Thyroid gland (tissue), 4 donors: Measurements from ENCODE around the gene TMEM161A. TPM values are rescaled to one million over a fixed set of nuclear protein-coding genes. Genes with fewer than 3 reads are reported as not detected.
"Not testable (repeated sequence)": the region's sequence is repeated elsewhere in the genome, so short reads cannot be mapped to it uniquely, and the experiment has no call there.

Experiments
- DNase-seq, 2 donors: peaks; one replicate each; pipeline ENCODE4 v3.0.0-alpha.2; 2019
- H3K27ac ChIP-seq, 3 donors: fragments of 200-600 bp; sonication (generic); 1 replicate in 2 of 3; 2 replicates in 1 of 3; pipeline ENCODE4 v1.5.1; 2016 to 2019; ENCODE audit warnings: mild to moderate bottlenecking in 1 of 3, moderate library complexity in 1 of 3
- H3K27me3 ChIP-seq: fragments of 200-600 bp; sonication (generic); one replicate; pipeline ENCODE4 v1.5.1; 2019
- H3K36me3 ChIP-seq, 2 donors: fragments of 200-600 bp; sonication (generic); one replicate each; pipeline ENCODE4 v1.5.1; 2016 to 2019
- H3K4me1 ChIP-seq, 2 donors: fragments of 200-600 bp; sonication (generic); one replicate each; pipeline ENCODE4 v1.5.1; 2017 to 2019
- H3K4me3 ChIP-seq, 3 donors: fragments of 200-600 bp; sonication (generic); replicated peaks in 1 of 3; 1 replicate in 2 of 3; 2 replicates in 1 of 3; pipeline ENCODE4 v1.5.1; 2016; ENCODE audit warnings: mild to moderate bottlenecking in 1 of 3
- H3K9me3 ChIP-seq: fragments of 200-600 bp; sonication (generic); one replicate; pipeline ENCODE4 v1.5.1; 2017
- POLR2A ChIP-seq, 2 donors: fragments of 450-650 bp; IDR thresholded peaks; one replicate each; pipeline ENCODE4 v1.6.1; 2017; ENCODE audit warnings: antibody characterized with exemption in 2 of 2, mild to moderate bottlenecking in 2 of 2, moderate library complexity in 1 of 2
- WGBS, 2 donors: methylation state at CpG; one replicate each; pipeline ENCODE4 v1.1.5; 2017; 5-methylcytosine and 5-hydroxymethylcytosine counted together
- intact Hi-C: fragments of 100-400 bp; cut with DNase I; formaldehyde crosslinking; loops from one replicate; pipeline ENCODE4 v1.15.1; 2023
- total RNA-seq, 4 donors: library from RNA; depleted of rRNA; stranded (reverse); fragments of >200 nt; gene quantifications; one replicate each; pipeline ENCODE4 v1.2.3, GENCODE V29; 2016
- TF ChIP-seq, protein P1 (sequence below), 6 experiments: fragments of 200-600 bp in 3 of 6; fragments of 450-650 bp in 3 of 6; sonication (generic) in 3 of 6; IDR thresholded peaks; one replicate each; pipeline ENCODE4 v1.5.1; 2016 to 2019; ENCODE audit warnings: antibody characterized with exemption in 6 of 6, mild to moderate bottlenecking in 2 of 6, inconsistent platforms in 1 of 6, moderate library complexity in 1 of 6

Gene TMEM161A
- total RNA-seq, 4 donors from 2014 or later = 29.6 to 37.8 (median 33.1) TPM

DNA sequence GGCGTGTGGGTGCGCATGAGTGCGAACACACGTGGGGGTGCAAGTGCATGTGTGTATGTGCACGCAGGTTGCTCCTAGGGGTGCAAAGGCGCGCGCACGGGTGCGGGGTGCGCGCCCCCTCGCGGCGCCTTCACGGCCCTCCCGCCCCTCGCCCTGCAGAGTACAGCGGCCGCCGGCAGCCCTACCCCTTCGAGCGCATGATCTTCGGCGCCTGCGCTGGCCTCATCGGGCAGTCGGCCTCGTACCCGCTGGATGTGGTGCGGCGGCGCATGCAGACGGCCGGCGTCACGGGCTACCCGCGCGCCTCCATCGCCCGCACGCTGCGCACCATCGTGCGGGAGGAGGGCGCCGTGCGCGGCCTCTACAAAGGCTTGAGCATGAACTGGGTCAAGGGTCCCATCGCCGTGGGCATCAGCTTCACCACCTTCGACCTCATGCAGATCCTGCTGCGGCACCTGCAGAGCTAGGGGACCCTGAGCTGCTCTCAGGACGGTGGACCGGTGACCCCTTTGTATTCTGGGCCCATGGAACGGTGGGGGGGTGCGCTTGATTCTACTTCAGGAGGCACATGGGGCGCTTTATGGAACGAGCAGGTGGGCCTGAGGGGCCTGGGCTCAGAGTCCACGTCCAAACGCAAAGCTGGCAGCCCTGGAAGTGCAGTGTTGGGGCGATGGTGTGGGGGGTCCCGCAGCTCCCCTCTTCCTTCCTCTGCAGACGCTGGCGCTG is 27.7 kb downstream of the TMEM161A start:
- no peak overlapping the region for H3K4me3 ChIP-seq

DNA sequence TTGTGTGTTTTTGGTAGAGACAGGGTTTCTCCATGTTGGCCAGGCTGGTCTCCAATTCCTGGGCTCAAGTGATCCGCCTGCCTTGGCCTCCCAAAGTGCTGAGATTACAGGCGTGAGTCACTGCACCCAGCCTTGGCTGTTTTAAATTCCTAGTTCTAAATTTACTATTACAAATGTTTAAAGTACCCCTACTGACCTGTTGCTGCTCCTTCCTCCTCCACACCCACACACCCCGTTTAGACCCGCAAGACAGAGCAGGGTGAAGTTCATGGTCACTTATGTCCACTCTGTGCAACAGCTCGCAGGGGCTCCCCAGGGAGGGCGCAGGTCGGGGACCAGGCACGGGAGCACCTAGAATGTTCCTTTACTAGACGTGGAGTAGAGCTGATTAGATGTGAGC is 28.7 kb downstream of the TMEM161A start:
- no peak overlapping the region for H3K4me3 ChIP-seq
- DNase-seq = no peak
- TF ChIP-seq POLR2A (IDR thresholded peaks at IDR 0.05) = no peak
- TF ChIP-seq, protein P1, sequence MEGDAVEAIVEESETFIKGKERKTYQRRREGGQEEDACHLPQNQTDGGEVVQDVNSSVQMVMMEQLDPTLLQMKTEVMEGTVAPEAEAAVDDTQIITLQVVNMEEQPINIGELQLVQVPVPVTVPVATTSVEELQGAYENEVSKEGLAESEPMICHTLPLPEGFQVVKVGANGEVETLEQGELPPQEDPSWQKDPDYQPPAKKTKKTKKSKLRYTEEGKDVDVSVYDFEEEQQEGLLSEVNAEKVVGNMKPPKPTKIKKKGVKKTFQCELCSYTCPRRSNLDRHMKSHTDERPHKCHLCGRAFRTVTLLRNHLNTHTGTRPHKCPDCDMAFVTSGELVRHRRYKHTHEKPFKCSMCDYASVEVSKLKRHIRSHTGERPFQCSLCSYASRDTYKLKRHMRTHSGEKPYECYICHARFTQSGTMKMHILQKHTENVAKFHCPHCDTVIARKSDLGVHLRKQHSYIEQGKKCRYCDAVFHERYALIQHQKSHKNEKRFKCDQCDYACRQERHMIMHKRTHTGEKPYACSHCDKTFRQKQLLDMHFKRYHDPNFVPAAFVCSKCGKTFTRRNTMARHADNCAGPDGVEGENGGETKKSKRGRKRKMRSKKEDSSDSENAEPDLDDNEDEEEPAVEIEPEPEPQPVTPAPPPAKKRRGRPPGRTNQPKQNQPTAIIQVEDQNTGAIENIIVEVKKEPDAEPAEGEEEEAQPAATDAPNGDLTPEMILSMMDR (IDR thresholded peaks at IDR 0.05) = no peak
- no peaks in the 10 kb centered on the region for H3K36me3 ChIP-seq
- peaks cover 32 to 53% of the 10 kb centered on the region in 2 donors for H3K4me1 ChIP-seq
- 82 to 87% methylated on average over 9 of the region's 9 CpGs for WGBS, 2 donors
- intact Hi-C loops = loop anchor here (5.0 kb wide), 1 partner anchor 52 kb away; no protein-coding TSS in a partner anchor
- H3K27ac ChIP-seq = no peak overlapping the region
- no peaks in the 10 kb centered on the region for H3K27me3 ChIP-seq
- H3K9me3 ChIP-seq = no peaks in the 10 kb centered on the region

More for the DNA sequence above, 27.7 kb downstream of the TMEM161A start:
- H3K9me3 ChIP-seq = no peaks in the 10 kb centered on the region
- no peak overlapping the region for H3K27ac ChIP-seq
- 67 to 70% methylated on average over 27 to 54 of the region's 66 CpGs for whole genome bisulfite sequencing, 2 donors
- TF ChIP-seq, protein P1 (IDR thresholded peaks at IDR 0.05) = no peak
- no peak for TF ChIP-seq POLR2A (IDR thresholded peaks at IDR 0.05)
- H3K27me3 ChIP-seq = no peaks in the 10 kb centered on the region
- peaks cover 25 to 44% of the 10 kb centered on the region in 2 donors for H3K4me1 ChIP-seq
- no peaks in the 10 kb centered on the region for H3K36me3 ChIP-seq
- intact Hi-C loops = no loop called here
- no peak for DNase-seq

DNA sequence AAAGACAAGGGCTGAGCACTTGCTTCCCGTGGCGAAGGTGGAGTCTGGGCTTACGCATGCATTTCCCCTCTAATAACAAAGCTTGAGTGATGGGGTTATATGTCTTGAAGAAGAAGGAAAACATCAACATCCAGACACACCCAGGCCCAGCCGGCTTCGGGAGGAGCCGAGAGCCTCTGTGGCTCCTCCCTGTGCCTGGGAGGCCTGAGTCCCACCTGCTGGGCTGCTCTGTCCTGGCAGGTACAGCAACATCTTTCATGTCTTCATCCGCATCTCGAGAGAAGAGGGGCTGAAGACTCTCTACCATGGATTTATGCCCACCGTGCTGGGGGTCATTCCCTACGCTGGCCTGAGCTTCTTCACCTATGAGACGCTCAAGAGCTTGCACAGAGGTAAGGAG is 30.6 kb downstream of the TMEM161A start:
- Histone ChIP-seq H3K4me3 (no peak overlapping the region), H3K36me3 (no peaks in the 10 kb centered on the region), H3K27me3 (no peaks in the 10 kb centered on the region), H3K27ac (peak overlapping the region in 1 of 3 donors; percentile 97), H3K9me3 (no peaks in the 10 kb centered on the region), H3K4me1 (peaks cover 47 to 63% of the 10 kb centered on the region in 2 donors)
- TF ChIP-seq, protein P1 (IDR thresholded peaks at IDR 0.05) = no peak
- no peak for TF ChIP-seq POLR2A (IDR thresholded peaks at IDR 0.05)
- intact Hi-C loops = loop anchor here (5.0 kb wide), 1 partner anchor 50 kb away; no protein-coding TSS in a partner anchor
- DNase-seq = no peak
- WGBS, 2 donors = 80 to 82% methylated on average over 11 of the region's 11 CpGs

DNA sequence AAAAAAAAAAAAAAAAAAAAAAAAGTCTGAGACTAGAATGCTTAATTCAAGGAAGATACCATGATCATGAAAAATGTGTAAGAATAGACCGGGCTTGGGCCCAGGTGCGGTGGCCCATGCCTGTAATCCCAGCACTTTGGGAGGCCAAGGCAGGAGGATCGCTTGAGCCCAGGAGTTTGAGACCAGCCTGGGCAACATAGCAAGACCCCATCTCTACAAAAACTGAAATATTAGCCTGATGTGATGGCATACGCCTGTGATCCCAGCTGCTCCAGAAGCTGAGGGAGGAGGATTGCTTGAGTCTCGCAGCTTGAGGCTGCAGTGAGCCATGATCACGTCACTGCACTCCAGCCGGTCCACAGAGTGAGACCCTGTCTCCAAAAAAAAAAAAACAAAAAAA is 31.3 kb downstream of the TMEM161A start:
- not testable (repeated sequence) for H3K9me3 ChIP-seq, H3K27me3 ChIP-seq, H3K36me3 ChIP-seq, DNase-seq, H3K4me3 ChIP-seq
- peaks cover 40 to 56% of the 10 kb centered on the region in 2 donors for H3K4me1 ChIP-seq
- H3K27ac ChIP-seq = peak overlapping the region in 1 of 3 donors; percentile 97
- 97 to 99% methylated on average over 7 of the region's 7 CpGs for WGBS, 2 donors
- intact Hi-C loops = loop anchor here (5.0 kb wide), 1 partner anchor 50 kb away; no protein-coding TSS in a partner anchor

DNA sequence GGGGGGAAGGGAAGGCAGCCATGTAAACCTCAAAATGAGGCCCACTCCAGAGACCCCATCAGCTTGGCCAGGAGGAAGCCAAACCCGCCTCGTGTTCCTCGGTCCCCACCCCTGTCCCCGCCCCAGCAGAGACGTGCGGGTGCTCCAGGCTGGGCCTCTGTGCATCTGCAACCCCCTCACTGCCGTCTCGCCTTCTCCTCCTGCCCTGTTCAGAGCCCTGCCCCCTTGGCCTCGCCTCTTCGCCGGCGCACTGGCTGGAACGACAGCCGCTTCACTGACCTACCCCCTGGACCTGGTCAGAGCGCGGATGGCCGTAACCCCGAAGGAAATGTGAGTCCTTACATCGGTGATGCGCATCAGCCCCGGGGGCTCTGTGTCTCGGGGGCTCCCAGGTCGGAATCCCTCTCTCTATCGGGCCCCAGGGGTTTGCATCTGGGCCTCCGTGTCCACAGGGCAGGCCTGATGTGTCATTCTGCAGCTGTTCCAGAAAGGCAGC is 32.2 kb downstream of the TMEM161A start:
- peak overlapping the region; percentile 97 to 99 (median 97) for H3K27ac ChIP-seq
- H3K27me3 ChIP-seq = no peaks in the 10 kb centered on the region
- no peaks in the 10 kb centered on the region for H3K36me3 ChIP-seq
- 9 to 44% methylated on average over 20 to 23 of the region's 25 CpGs for WGBS, 2 donors
- intact Hi-C loops = loop anchor here (5.0 kb wide), 1 partner anchor 49 kb away; no protein-coding TSS in a partner anchor
- H3K4me1 ChIP-seq = peaks cover 32 to 50% of the 10 kb centered on the region in 2 donors
- H3K4me3 ChIP-seq = peak overlapping the region in 1 of 3 donors; percentile 26
- TF ChIP-seq, protein P1 (IDR thresholded peaks at IDR 0.05) = no peak
- peak in 1 of 2 donors; percentile 43 for TF ChIP-seq POLR2A (IDR thresholded peaks at IDR 0.05)
- DNase-seq = peak; percentile 91 to 93
- no peaks in the 10 kb centered on the region for H3K9me3 ChIP-seq
